IMR-90 (cell line): ENCODE data around the gene TFB1M. TPM values are rescaled to one million over a fixed set of nuclear protein-coding genes. Genes with fewer than 3 reads are reported as not detected.

Source experiments
- ATAC-seq: fragments of 200-7000 bp; cut with Tn5 transposase; 2 replicates; pipeline ENCODE4 v1.9.1; 2020; ENCODE audit warnings: low read depth, mild to moderate bottlenecking, moderate library complexity
- BruUV-seq: library from RNA; stranded (reverse); fragments of 400-500 nt; replicated peaks from 2 replicates; lab custom pipeline; 2021; lab: Mats Ljungman, UMichigan
- CTCF ChIA-PET: fragments of 300-600 bp; formaldehyde crosslinking; extraction: SDS; loops from one replicate; lab custom pipeline; 2021; ENCODE audit warnings: antibody characterized with exemption; lab: Yijun Ruan, JAX
- POLR2A ChIA-PET: fragments of 300-600 bp; sonication (Branson Sonifier 250); formaldehyde crosslinking; loops from one replicate; lab custom pipeline; 2022; ENCODE audit warnings: antibody characterized with exemption; ENCODE audit not compliant: unreplicated experiment; lab: Charles Lee
- DNase-seq: peaks from one replicate; pipeline ENCODE4 v3.0.0; 2013
- H2AFZ ChIP-seq: replicated peaks from 2 replicates; pipeline ENCODE3; 2013; ENCODE audit warnings: low read length, mild to moderate bottlenecking; ENCODE audit not compliant: poor library complexity
- H2AK5ac ChIP-seq: 2 replicates; pipeline ENCODE4 v1.6.1; 2013; ENCODE audit warnings: low read depth, low read length, inconsistent platforms
- H2AK9ac ChIP-seq: replicated peaks from 2 replicates; pipeline ENCODE3; 2013; ENCODE audit warnings: mild to moderate bottlenecking, low read depth, low read length, moderate library complexity; ENCODE audit not compliant: poor library complexity
- H2BK120ac ChIP-seq: 2 replicates; pipeline ENCODE4 v1.6.1; 2013; ENCODE audit warnings: low read depth, low read length, inconsistent platforms
- H2BK15ac ChIP-seq: 3 replicates; pipeline ENCODE4 v1.6.1; 2013; ENCODE audit warnings: low read depth, low read length, inconsistent platforms
- H2BK20ac ChIP-seq: 2 replicates; pipeline ENCODE4 v1.6.1; 2013; ENCODE audit warnings: low read depth, mild to moderate bottlenecking, inconsistent platforms, low read length, moderate library complexity
- H2BK5ac ChIP-seq: 2 replicates; pipeline ENCODE4 v1.6.1; 2013; ENCODE audit warnings: mild to moderate bottlenecking, low read depth, low read length, inconsistent platforms; ENCODE audit not compliant: poor library complexity, severe bottlenecking
- H3K14ac ChIP-seq: replicated peaks from 2 replicates; pipeline ENCODE4 v1.6.1; 2013; ENCODE audit warnings: low read depth, low read length, inconsistent platforms
- H3K18ac ChIP-seq: 2 replicates; pipeline ENCODE4 v1.6.1; 2013; ENCODE audit warnings: low read depth, low read length, control low read depth
- H3K23ac ChIP-seq: 2 replicates; pipeline ENCODE4 v1.6.1; 2013; ENCODE audit warnings: low read depth, low read length, inconsistent platforms
- H3K27ac ChIP-seq: 2 replicates; pipeline ENCODE4 v1.5.1; 2013; ENCODE audit warnings: mild to moderate bottlenecking, control low read depth, low read length; ENCODE audit not compliant: insufficient read depth
- H3K27me3 ChIP-seq: 2 replicates; pipeline ENCODE4 v1.6.1; 2013; ENCODE audit warnings: low read length; ENCODE audit not compliant: control insufficient read depth, insufficient read depth
- H3K36me3 ChIP-seq: 2 replicates; pipeline ENCODE4 v1.6.1; 2013; ENCODE audit warnings: low read length, mixed read lengths; ENCODE audit not compliant: control insufficient read depth, insufficient read depth
- H3K4ac ChIP-seq: 2 replicates; pipeline ENCODE4 v1.6.1; 2013; ENCODE audit warnings: low read depth, low read length, inconsistent platforms
- H3K4me1 ChIP-seq: 2 replicates; pipeline ENCODE4 v1.6.1; 2013; ENCODE audit warnings: low read length, mixed read lengths; ENCODE audit not compliant: control insufficient read depth, insufficient read depth
- H3K4me2 ChIP-seq: 2 replicates; pipeline ENCODE4 v1.6.1; 2013; ENCODE audit warnings: low read depth, mild to moderate bottlenecking, control low read depth, low read length, moderate library complexity
- H3K4me3 ChIP-seq: 2 replicates; pipeline ENCODE4 v1.5.1; 2013; ENCODE audit warnings: low read depth, mild to moderate bottlenecking, control low read depth, low read length, moderate library complexity; ENCODE audit not compliant: insufficient read depth
- H3K56ac ChIP-seq: 2 replicates; pipeline ENCODE4 v1.6.1; 2013; ENCODE audit warnings: low read length, inconsistent platforms; ENCODE audit not compliant: insufficient read depth; ENCODE audit errors: extremely low read depth
- H3K79me1 ChIP-seq, 2 experiments: 2 replicates each; pipeline ENCODE4 v1.6.1; 2013; ENCODE audit warnings: low read length in 2 of 2, inconsistent platforms in 1 of 2, low read depth in 1 of 2
- H3K9ac ChIP-seq: 2 replicates; pipeline ENCODE4 v1.6.1; 2013; ENCODE audit warnings: low read depth, low read length, control low read depth
- H3K9me1 ChIP-seq: 2 replicates; pipeline ENCODE4 v1.6.1; 2013; ENCODE audit warnings: low read length, inconsistent platforms; ENCODE audit not compliant: insufficient read depth
- H3K9me3 ChIP-seq: 2 replicates; pipeline ENCODE4 v1.6.1; 2013; ENCODE audit warnings: low read length; ENCODE audit not compliant: control insufficient read depth, insufficient read depth
- H4K20me1 ChIP-seq: 2 replicates; pipeline ENCODE4 v1.6.1; 2013; ENCODE audit warnings: low read length, inconsistent platforms; ENCODE audit not compliant: insufficient read depth
- H4K5ac ChIP-seq: 2 replicates; pipeline ENCODE4 v1.6.1; 2013; ENCODE audit warnings: mild to moderate bottlenecking, low read depth, low read length, control low read depth
- H4K8ac ChIP-seq, 2 experiments: 2 replicates each; pipeline ENCODE4 v1.6.1; 2013; ENCODE audit warnings: low read depth in 2 of 2, low read length in 2 of 2, control low read depth in 1 of 2, inconsistent platforms in 1 of 2
- H4K91ac ChIP-seq: 2 replicates; pipeline ENCODE4 v1.6.1; 2013; ENCODE audit warnings: low read depth, low read length, inconsistent platforms; ENCODE audit not compliant: insufficient read depth
- MAZ ChIP-seq: IDR thresholded peaks from 2 replicates; pipeline ENCODE4 v1.6.1; 2012; ENCODE audit warnings: low read depth, mild to moderate bottlenecking, low read length, improper control_type of control experiment, moderate library complexity, borderline replicate concordance
- MXI1 ChIP-seq: IDR thresholded peaks from 2 replicates; pipeline ENCODE4 v1.6.1; 2012; ENCODE audit warnings: low read depth, mild to moderate bottlenecking, low read length, moderate library complexity, borderline replicate concordance
- RFX5 ChIP-seq: IDR thresholded peaks from 2 replicates; pipeline ENCODE4 v1.8.0; 2012; ENCODE audit warnings: low read depth, mild to moderate bottlenecking, low read length, moderate library complexity
- SMC3 ChIP-seq: fragments of 150-350 bp; IDR thresholded peaks from 2 replicates; pipeline ENCODE4 v1.6.1; 2016; ENCODE audit warnings: low read depth, mild to moderate bottlenecking, antibody characterized with exemption, low read length, moderate library complexity
- WGBS, 2 experiments: methylation state at CpG; one replicate each; pipeline versions ENCODE4 v1.1.5 to v1.1.7; 2013; ENCODE audit warnings: missing lambda C conversion rate in 2 of 2; ENCODE audit not compliant: insufficient read length in 1 of 2; ENCODE audit errors: extremely low coverage in 2 of 2; 5-methylcytosine and 5-hydroxymethylcytosine counted together
- dilution Hi-C: fragments of 300-500 bp; cut with HindIII; formaldehyde crosslinking; loops from one replicate; pipeline ENCODE4 v1.14.3; 2018; ENCODE audit warnings: low sequenced_read_pairs; ENCODE audit not compliant: unreplicated experiment
- in situ Hi-C: fragments of 300-500 bp; cut with MboI; formaldehyde crosslinking; loops from 3 replicates; pipeline ENCODE4 v1.14.3; 2019; ENCODE audit warnings: low sequenced_read_pairs, inconsistent platforms, mixed read lengths
- intact Hi-C: fragments of 100-400 bp; cut with micrococcal nuclease; formaldehyde crosslinking; loops from 2 replicates; pipeline ENCODE4 v1.10.0; 2022
- polyA plus RNA-seq, 3 experiments: library from polyadenylated mRNA; depleted of rRNA; stranded (reverse); fragments of >200 nt; gene quantifications; 2 replicates each; pipeline ENCODE4 v1.2.3, GENCODE V29; 2012; ENCODE audit warnings: low replicate concordance in 1 of 3
- total RNA-seq: library from RNA; depleted of rRNA; stranded (reverse); fragments of >200 nt; gene quantifications from 2 replicates; pipeline ENCODE4 v1.2.3, GENCODE V29; 2012
- TF ChIP-seq, protein P1 (sequence below): conservative IDR thresholded peaks from 2 replicates; pipeline ENCODE4 v1.5.1; 2012; ENCODE audit warnings: mild to moderate bottlenecking, low read depth, low read length, improper control_type of control experiment

The TFB1M gene
- total and polyA plus RNA-seq, 2 of the 4 experiments (the other 2 are of a cell fraction) = 18.1 to 22.4 TPM

DNA sequence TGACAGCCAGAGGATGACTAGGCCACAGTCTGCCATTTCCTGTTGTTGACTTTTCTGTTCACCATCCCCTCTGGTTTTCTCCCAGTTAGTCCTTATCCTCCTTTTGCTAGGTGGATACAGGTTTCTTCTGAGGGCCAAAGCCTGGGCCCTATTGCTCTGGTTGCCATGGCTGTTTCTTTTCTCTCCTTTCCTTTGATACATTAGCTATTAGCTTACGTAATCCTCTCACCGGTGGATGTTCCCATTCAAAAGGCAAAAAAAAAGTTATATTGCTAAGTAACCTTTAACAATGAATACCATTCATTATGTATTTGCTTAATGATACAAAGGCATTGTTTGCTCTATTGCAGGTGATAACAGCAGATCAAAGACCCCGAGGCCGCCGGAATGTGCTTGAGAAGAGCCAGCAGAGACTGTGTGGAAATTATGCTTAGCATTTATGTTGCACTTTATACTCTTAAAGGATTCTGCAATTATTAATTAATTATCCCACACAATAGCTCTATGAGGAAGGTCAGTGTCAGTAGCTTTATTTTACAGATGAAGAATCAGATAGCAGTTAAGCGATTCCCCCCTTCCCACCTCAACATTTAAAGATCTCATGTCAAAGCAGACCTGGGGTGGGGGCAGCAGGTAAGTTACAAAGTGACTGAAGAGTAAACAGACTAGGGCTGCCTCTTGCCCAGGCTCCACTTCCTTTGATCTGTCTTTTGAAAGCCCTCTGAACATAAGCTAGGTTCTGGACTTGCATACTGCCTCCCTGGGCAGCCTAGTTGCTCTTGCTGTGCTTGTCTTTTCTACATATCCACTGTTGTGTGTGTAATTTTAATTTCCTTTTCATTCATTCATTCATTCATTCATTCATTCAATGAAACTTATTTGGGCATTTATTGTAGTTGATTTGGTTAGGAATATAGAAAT, 14.5 kb upstream of the TFB1M start:
- H4K5ac ChIP-seq = peak overlapping the region; percentile 99
- peak overlapping the region; percentile 98 for H3K18ac ChIP-seq
- H2BK5ac ChIP-seq = peak overlapping the region; percentile 96
- H2AK9ac ChIP-seq = no peak overlapping the region
- peak overlapping the region; percentile 2; the same call in 1 of the 2 replicates for H3K23ac ChIP-seq
- no peaks in the 10 kb centered on the region for H4K20me1 ChIP-seq
- peak overlapping the region; percentile 70 to 92 for H4K8ac ChIP-seq
- 0 out of 2 replicates have a peak, but pooled peaks cover 3% of the 10 kb centered on the region for H3K9me1 ChIP-seq
- WGBS, 2 experiments = no CpG with 5 or more reads among the region's 6 CpGs
- peak overlapping the region; percentile 90 for H4K91ac ChIP-seq
- peak overlapping the region; percentile 83 for H3K27ac ChIP-seq
- intact Hi-C loops = loop anchor here (5.0 to 10.0 kb wide), 7 partner anchors 454 to 1854 kb away; partner anchors contain the start of gene ARID1B
- H3K9me3 ChIP-seq = no peaks in the 10 kb centered on the region
- peak overlapping the region; percentile 97 for H2BK20ac ChIP-seq
- in situ Hi-C loops = loop anchor here (5.0 to 25.0 kb wide), 7 partner anchors 169 to 1859 kb away; no protein-coding TSS in a partner anchor
- peak overlapping the region; percentile 93 for H2BK15ac ChIP-seq
- H3K4me1 ChIP-seq = peaks cover 10% of the 10 kb centered on the region
- no TSS peak for BruUV-seq
- H3K9ac ChIP-seq = no peak overlapping the region
- TF ChIP-seq, protein P1, sequence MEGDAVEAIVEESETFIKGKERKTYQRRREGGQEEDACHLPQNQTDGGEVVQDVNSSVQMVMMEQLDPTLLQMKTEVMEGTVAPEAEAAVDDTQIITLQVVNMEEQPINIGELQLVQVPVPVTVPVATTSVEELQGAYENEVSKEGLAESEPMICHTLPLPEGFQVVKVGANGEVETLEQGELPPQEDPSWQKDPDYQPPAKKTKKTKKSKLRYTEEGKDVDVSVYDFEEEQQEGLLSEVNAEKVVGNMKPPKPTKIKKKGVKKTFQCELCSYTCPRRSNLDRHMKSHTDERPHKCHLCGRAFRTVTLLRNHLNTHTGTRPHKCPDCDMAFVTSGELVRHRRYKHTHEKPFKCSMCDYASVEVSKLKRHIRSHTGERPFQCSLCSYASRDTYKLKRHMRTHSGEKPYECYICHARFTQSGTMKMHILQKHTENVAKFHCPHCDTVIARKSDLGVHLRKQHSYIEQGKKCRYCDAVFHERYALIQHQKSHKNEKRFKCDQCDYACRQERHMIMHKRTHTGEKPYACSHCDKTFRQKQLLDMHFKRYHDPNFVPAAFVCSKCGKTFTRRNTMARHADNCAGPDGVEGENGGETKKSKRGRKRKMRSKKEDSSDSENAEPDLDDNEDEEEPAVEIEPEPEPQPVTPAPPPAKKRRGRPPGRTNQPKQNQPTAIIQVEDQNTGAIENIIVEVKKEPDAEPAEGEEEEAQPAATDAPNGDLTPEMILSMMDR = no peak
- TF ChIP-seq MAZ (no peak), SMC3 (no peak), RFX5 (no peak), MXI1 (no peak)
- ChIA-PET POLR2A (no interaction called here), CTCF (interaction anchor here (0.6 to 2.4 kb wide), 5 partner anchors 9 to 166 kb away, joined by 3 to 8 read pairs (median 4); no protein-coding TSS in a partner anchor)
- no peak overlapping the region for H3K4me2 ChIP-seq
- DNase-seq = peak; percentile 12
- ATAC-seq = no peak
- no peaks in the 10 kb centered on the region for H3K27me3 ChIP-seq
- peak overlapping the region; percentile 91 for H2BK120ac ChIP-seq
- H3K36me3 ChIP-seq = no peaks in the 10 kb centered on the region; the same call in 1 of the 2 replicates
- peak overlapping the region; percentile 29 for H3K56ac ChIP-seq
- H2AFZ ChIP-seq = no peak overlapping the region
- no peak overlapping the region for H3K4me3 ChIP-seq
- H2AK5ac ChIP-seq = peak overlapping the region; percentile 69
- H3K79me1 ChIP-seq = no peaks in the 10 kb centered on the region
- peak overlapping the region; percentile 83 for H3K4ac ChIP-seq
- dilution Hi-C loops = no loop called here
- H3K14ac ChIP-seq = peak overlapping the region; percentile 21
